ENCODE results near the gene SPRY1. TPM values are rescaled to one million over a fixed set of nuclear protein-coding genes. Genes with fewer than 3 reads are reported as not detected.

SPRY1 gene
- polyA plus RNA-seq, 1 experiment: 2.1 TPM

DNA sequence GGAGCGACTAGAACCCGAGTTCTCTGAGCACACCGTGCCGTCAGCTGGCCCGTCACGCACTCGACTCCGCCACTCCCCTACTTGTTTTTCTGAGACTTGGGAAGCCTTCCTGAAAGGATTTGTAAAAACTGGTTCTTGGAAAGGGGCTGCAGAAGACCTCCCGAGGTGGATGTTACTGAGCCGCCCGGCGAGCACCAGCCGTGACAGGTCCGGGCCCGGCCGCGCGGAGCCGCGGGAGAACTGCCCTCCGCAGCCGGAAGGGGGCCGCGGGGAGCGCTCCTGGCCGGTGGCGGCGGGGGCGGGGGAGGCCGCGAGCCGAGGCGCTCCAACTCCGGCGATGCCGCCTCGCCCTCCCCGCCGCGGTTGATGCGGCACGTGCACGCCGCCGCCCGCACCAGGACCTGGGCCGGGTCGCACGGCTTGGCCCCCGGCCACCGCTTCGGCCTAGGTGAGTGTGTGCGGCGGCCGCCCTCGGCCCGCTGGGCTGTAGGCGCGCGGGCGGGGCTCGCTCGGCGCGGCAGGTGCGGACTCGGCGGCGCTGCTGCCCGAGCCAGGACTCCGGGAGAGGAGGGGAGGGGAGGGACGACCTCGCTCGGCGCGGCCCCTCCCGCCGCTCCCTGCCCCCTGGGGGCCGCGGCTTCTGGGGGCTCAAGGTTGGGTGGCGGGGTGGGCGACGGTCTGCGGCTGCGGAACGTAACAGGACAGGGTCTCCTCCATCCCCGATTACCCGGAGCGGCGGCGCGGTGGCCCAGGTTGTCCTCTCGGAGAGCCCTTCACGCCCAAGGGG is 1.7 kb downstream of the SPRY1 start:
- POLR2A ChIA-PET: no interaction called here
- no peak for DNase-seq (ENCODE audit: low read depth)

DNA sequence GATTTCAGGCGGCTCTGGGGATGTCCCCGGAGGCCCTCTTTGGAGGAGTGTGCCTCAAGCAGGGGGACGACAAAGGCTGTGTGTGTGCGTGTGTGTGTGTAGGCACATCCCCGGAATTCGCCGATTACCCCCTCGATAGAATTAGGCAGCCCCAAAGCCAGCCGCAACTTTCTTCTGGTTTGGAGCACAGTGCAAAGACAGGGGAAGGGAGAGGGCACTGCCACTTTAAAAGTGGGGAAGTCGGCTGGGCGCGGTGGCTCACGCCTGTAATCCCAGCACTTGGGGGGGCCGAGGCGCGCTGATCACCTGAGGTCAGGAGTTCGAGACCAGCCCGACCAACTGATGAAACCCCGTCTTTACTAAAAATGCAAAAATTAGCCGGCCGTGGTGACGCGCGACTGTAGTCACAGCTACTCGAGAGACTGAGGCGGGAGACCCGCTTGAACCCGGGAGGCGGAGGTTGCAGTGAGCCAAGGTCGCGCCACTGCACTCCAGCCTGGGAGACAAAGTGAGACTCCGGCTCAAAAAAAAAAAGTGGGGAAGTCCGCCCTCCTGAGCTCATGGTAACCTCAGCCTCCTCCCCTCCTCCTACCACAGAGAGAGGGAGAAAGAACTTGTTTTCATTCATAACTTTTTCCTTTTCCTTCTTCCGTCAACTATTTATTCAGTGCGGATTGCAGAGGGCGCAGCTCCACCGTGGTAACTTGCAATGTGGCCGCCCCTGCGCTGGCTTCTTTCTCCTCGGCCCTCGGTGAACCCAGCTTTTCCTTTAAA is 2.4 kb downstream of the SPRY1 start:
- ChIA-PET POLR2A (interaction anchor here (0.6 kb wide), 1 partner anchor 10 kb away, joined by 3 read pairs; no protein-coding TSS in a partner anchor), CTCF (interaction anchor here (0.9 to 2.0 kb wide), 5 partner anchors 124 to 709 kb away, joined by 3 to 14 read pairs (median 3); no protein-coding TSS in a partner anchor)
- no peak for DNase-seq (ENCODE audit: low read depth)
- Histone ChIP-seq H3K27me3 (ENCODE audit: control insufficient read depth, insufficient read depth, low read length) (no peaks in the 10 kb centered on the region), H3K4me3 (ENCODE audit: low read depth, low read length) (peak overlapping the region; percentile 62), H3K36me3 (ENCODE audit: control insufficient read depth, insufficient read depth, low read length) (0 out of 2 replicates have a peak, but pooled peaks cover 4% of the 10 kb centered on the region)
- TF ChIP-seq, protein P1, sequence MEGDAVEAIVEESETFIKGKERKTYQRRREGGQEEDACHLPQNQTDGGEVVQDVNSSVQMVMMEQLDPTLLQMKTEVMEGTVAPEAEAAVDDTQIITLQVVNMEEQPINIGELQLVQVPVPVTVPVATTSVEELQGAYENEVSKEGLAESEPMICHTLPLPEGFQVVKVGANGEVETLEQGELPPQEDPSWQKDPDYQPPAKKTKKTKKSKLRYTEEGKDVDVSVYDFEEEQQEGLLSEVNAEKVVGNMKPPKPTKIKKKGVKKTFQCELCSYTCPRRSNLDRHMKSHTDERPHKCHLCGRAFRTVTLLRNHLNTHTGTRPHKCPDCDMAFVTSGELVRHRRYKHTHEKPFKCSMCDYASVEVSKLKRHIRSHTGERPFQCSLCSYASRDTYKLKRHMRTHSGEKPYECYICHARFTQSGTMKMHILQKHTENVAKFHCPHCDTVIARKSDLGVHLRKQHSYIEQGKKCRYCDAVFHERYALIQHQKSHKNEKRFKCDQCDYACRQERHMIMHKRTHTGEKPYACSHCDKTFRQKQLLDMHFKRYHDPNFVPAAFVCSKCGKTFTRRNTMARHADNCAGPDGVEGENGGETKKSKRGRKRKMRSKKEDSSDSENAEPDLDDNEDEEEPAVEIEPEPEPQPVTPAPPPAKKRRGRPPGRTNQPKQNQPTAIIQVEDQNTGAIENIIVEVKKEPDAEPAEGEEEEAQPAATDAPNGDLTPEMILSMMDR (IDR thresholded peaks at IDR 0.05; ENCODE audit: insufficient read depth, low read depth, low read length): peak; percentile 48

More for the DNA sequence above, 1.7 kb downstream of the SPRY1 start:
- H3K4me3 ChIP-seq (ENCODE audit: low read depth, low read length): peak overlapping the region; percentile 62
- CTCF ChIA-PET: interaction anchor here (0.6 to 2.0 kb wide), 6 partner anchors 166 to 866 kb away, joined by 3 to 14 read pairs (median 3); no protein-coding TSS in a partner anchor
- TF ChIP-seq, protein P1 (IDR thresholded peaks at IDR 0.05; ENCODE audit: insufficient read depth, low read depth, low read length): peak; percentile 48
- 0 out of 2 replicates have a peak, but pooled peaks cover 4% of the 10 kb centered on the region for H3K36me3 ChIP-seq (ENCODE audit: control insufficient read depth, insufficient read depth, low read length)
- H3K27me3 ChIP-seq (ENCODE audit: control insufficient read depth, insufficient read depth, low read length): no peaks in the 10 kb centered on the region

DNA sequence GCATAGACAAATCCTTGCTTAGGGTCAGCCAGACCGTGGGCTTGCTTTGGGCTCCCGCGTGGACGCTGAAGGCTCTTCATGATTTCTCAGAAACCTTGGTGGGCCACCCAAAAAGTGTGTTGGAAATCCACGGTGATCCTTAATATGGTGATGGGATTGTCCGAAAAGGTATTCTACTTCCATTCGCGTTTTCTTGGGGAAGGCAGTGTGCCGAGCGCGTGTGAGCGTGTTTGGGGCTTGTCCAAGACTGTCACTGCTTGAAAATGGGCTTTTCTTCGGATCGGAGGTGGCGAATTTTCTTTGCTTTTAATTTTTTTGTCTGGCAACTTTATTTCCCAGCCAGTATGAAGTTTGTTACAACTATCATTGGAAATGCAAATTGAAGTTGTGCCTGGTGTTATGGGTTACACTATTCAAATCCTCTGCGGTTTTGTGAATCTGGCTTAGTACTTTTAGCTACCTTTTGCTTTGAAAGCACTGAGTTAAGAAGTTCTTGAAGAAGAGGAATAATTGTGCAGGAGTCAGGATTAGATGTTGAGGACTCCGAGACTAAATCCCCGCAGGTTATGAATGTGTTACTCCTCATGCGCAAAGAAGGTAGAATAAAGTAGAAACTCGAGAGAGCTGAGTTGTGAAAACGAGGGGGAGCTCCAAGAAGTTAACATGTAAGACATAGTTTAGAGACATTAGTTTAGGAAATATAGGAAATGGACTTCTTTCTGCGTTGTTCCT is 3.2 kb downstream of the SPRY1 start:
- POLR2A ChIA-PET: interaction anchor here (0.6 kb wide), 1 partner anchor 9 kb away, joined by 3 read pairs; no protein-coding TSS in a partner anchor
- no peak for DNase-seq (ENCODE audit: low read depth)
- no peaks in the 10 kb centered on the region for H3K27me3 ChIP-seq (ENCODE audit: control insufficient read depth, insufficient read depth, low read length)
- TF ChIP-seq, protein P1 (IDR thresholded peaks at IDR 0.05; ENCODE audit: insufficient read depth, low read depth, low read length): no peak
- peak overlapping the region; percentile 62 for H3K4me3 ChIP-seq (ENCODE audit: low read depth, low read length)
- CTCF ChIA-PET: interaction anchor here (0.9 to 2.0 kb wide), 5 partner anchors 10 to 709 kb away, joined by 3 to 14 read pairs (median 4); no protein-coding TSS in a partner anchor
- 0 out of 2 replicates have a peak, but pooled peaks cover 4% of the 10 kb centered on the region for H3K36me3 ChIP-seq (ENCODE audit: control insufficient read depth, insufficient read depth, low read length)

DNA sequence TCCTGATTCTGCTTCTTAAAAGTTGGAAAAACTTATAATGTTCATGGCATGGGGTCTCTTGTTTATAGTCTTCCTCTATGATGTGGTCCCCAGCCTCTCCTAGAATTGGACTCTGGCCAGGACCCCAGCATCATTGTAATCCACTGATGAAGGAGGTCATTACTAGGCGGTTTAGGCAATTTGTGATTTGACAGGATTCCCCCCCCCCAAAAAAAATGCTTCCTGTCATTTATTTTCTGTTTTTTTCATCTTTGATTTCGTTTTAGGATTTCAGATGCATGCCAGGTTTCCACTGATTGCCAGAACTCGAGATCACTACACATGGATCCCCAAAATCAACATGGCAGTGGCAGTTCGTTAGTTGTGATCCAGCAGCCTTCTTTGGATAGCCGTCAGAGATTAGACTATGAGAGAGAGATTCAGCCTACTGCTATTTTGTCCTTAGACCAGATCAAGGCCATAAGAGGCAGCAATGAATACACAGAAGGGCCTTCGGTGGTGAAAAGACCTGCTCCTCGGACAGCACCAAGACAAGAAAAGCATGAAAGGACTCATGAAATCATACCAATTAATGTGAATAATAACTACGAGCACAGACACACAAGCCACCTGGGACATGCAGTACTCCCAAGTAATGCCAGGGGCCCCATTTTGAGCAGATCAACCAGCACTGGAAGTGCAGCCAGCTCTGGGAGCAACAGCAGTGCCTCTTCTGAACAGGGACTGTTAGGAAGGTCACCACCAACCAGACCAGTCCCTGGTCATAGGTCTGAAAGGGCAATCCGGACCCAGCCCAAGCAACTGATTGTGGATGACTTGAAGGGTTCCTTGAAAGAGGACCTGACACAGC is 4.9 kb downstream of the SPRY1 start:
- ChIA-PET POLR2A (no interaction called here), CTCF (no interaction called here)
- Histone ChIP-seq H3K27me3 (ENCODE audit: control insufficient read depth, insufficient read depth, low read length) (no peaks in the 10 kb centered on the region), H3K4me3 (ENCODE audit: low read depth, low read length) (no peak overlapping the region), H3K36me3 (ENCODE audit: control insufficient read depth, insufficient read depth, low read length) (peaks cover 4% of the 10 kb centered on the region; the same call in 1 of the 2 replicates)
- TF ChIP-seq, protein P1 (IDR thresholded peaks at IDR 0.05; ENCODE audit: insufficient read depth, low read depth, low read length): no peak
- no peak for DNase-seq (ENCODE audit: low read depth)

Data from BJ (cell line).